ENCODE measurements around the gene TNFSF13. TPM values are rescaled to one million over a fixed set of nuclear protein-coding genes. Genes with fewer than 3 reads are reported as not detected.

TNFSF13 gene
- total and polyA plus RNA-seq, 12 donors = 1.00 to 75.2 (median 40.0) TPM

- Histone ChIP-seq H3K4me3 (no peak overlapping the region), H3K9me3 (replicated peaks in 1 of 3) (no peaks in the 10 kb centered on the region), H3K4me1 (replicated peaks in 1 of 2) (peaks cover 15 to 31% of the 10 kb centered on the region in 2 donors), H3K36me3 (replicated peaks in 1 of 2) (peaks cover 0 to 41% of the 10 kb centered on the region in 2 donors), H3K27ac (peak overlapping the region in 1 of 5 donors; percentile 7), H3K27me3 (no peaks in the 10 kb centered on the region)
- intact Hi-C loops (cut with DNase I) = no loop called here
- TF ChIP-seq POLR2A (IDR thresholded peaks at IDR 0.05) = no peak
- TF ChIP-seq, protein P1, sequence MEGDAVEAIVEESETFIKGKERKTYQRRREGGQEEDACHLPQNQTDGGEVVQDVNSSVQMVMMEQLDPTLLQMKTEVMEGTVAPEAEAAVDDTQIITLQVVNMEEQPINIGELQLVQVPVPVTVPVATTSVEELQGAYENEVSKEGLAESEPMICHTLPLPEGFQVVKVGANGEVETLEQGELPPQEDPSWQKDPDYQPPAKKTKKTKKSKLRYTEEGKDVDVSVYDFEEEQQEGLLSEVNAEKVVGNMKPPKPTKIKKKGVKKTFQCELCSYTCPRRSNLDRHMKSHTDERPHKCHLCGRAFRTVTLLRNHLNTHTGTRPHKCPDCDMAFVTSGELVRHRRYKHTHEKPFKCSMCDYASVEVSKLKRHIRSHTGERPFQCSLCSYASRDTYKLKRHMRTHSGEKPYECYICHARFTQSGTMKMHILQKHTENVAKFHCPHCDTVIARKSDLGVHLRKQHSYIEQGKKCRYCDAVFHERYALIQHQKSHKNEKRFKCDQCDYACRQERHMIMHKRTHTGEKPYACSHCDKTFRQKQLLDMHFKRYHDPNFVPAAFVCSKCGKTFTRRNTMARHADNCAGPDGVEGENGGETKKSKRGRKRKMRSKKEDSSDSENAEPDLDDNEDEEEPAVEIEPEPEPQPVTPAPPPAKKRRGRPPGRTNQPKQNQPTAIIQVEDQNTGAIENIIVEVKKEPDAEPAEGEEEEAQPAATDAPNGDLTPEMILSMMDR (IDR thresholded peaks at IDR 0.05) = no peak
- WGBS, 4 donors = 66 to 73% (median 70%) methylated on average over 10 to 12 of the region's 12 CpGs
- DNase-seq = no peak
Measured at GRCh38 chr17:7587420-7588151, 29.0 kb downstream of the TNFSF13 start.

- H3K36me3 ChIP-seq (replicated peaks in 1 of 2) = peaks cover 0 to 52% of the 10 kb centered on the region in 2 donors
- 61 to 85% (median 66%) methylated on average over 6 to 30 of the region's 30 CpGs for WGBS, 4 donors
- TF ChIP-seq, protein P1 (IDR thresholded peaks at IDR 0.05) = no peak
- TF ChIP-seq POLR2A (IDR thresholded peaks at IDR 0.05) = no peak
- intact Hi-C loops (cut with DNase I) = no loop called here
- H3K4me3 ChIP-seq = peak overlapping the region in 1 of 4 donors; percentile 12
- no peaks in the 10 kb centered on the region for H3K9me3 ChIP-seq (replicated peaks in 1 of 3)
- H3K27ac ChIP-seq = peak overlapping the region in 2 of 5 donors; percentile 42 to 46
- no peak for DNase-seq
- H3K4me1 ChIP-seq (replicated peaks in 1 of 2) = peaks cover 8 to 22% of the 10 kb centered on the region in 2 donors
- no peaks in the 10 kb centered on the region for H3K27me3 ChIP-seq
Measured at GRCh38 chr17:7588553-7589203, 30.1 kb downstream of the TNFSF13 start.

- peak; percentile 81 to 94 (median 86) for DNase-seq
- Histone ChIP-seq H3K27me3 (no peaks in the 10 kb centered on the region), H3K27ac (peak overlapping the region in 2 of 5 donors; percentile 42 to 46), H3K4me3 (peak overlapping the region in 1 of 4 donors; percentile 12), H3K9me3 (replicated peaks in 1 of 3) (no peaks in the 10 kb centered on the region), H3K4me1 (replicated peaks in 1 of 2) (peaks cover 8 to 21% of the 10 kb centered on the region in 2 donors), H3K36me3 (replicated peaks in 1 of 2) (peaks cover 0 to 58% of the 10 kb centered on the region in 2 donors)
- WGBS, 4 donors = 10 to 100% (median 17%) methylated on average over 1 to 56 of the region's 56 CpGs
- TF ChIP-seq, protein P1 (IDR thresholded peaks at IDR 0.05) = peak; percentile 77 to 90 (median 84)
- TF ChIP-seq POLR2A (IDR thresholded peaks at IDR 0.05) = no peak
- intact Hi-C loops (cut with DNase I) = no loop called here
Measured at GRCh38 chr17:7589204-7589868, 30.8 kb downstream of the TNFSF13 start.
